ENCODE measurements around the gene ACOT12.
"Not testable (repeated sequence)": the region's sequence is repeated elsewhere in the genome, so short reads cannot be mapped to it uniquely, and the experiment has no call there.

ACOT12 gene

DNA sequence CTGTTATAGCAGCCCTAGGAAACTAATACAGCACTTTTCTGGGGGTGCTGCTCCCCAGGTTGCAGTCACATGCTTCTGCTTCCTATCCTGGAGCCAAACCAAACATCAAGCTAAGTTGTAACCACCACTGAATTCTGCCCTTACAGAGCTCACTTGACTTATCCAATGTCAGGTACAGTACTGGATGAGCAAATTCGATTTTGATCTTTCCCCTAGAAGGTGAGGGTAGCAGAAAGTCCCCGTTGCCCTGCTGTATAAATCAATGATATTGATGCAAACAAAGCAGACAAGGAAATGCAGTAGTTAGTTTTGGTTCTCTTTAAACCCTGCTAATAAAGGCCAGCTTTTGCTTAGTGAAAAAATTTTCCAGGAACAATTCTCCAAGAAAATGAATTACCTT is 56.1 kb downstream of the ACOT12 start:
- no peak for DNase-seq

DNA sequence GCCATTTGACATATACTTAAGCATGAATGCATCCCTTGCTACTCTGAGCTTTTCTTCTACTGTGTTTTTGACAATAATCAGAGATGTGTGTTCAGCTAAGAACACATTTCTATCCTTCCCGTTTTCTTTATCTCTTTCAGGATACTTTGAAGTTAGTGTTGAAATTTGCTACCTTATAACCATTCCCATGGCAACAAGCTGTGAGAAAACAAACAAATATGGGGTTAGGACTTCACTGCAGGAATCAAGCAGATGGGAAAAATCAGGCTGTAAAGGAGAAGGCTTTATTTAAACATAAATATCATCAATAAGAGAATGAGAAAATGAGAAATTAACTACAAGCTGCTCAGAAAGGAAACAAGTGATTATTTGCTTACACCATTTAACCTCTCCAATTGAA is 57.4 kb downstream of the ACOT12 start:
- no peak for DNase-seq

DNA sequence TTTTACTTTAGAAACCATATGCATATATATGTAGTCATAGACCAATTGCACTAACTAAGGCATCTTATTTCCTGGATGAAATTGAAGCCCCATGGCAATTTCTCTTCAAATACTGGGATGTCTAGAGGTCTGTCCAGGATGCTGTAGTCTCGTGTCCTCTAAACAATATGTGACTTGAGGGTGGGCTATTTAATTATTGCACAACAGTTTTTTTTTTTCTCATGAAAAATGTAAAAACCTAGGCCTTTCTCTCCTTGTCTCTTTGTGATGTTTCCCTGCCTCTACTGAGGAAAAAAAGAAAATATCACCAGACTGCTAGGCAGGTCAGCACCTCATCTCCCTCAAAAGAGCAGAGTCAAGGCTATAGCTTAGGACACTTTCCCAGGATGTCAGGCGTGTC is 58.0 kb downstream of the ACOT12 start:
- no peak for DNase-seq

DNA sequence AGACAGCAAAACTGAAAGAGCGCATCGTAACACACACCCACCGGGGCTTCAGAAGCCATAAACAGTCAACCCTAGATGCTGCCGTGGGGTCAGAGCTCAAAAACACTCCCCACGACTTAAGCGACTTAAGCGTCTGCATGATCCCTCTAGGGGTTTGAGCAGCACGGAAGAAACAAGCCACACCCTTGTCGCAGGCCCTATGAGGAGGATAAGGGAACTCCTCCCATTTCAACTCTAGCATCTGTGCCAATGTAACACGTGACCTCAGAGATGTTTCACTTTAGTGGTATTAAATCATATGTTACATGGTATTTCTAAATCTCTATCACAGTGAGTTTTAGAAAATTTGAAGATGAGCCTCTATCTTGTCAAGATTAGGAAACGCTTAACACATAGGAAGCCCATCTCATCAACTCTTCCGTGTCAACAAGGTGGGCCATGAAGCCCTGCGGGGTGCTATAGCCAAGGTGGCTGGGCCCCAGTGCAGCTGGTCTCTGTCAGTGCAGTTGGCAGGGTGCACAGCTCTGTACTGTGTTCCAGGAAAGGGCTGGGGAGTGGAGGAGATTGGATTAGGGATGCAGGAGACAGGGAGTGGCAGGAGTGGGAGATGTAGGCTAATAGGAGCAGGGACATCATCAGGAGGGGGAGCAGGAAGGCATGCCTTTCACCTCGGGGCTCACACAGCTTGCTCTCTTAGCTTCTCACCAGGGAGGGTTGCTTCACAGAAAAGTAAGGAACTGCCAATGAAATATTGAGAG is 59.5 kb downstream of the ACOT12 start:
- DNase-seq = peak; percentile 22

DNA sequence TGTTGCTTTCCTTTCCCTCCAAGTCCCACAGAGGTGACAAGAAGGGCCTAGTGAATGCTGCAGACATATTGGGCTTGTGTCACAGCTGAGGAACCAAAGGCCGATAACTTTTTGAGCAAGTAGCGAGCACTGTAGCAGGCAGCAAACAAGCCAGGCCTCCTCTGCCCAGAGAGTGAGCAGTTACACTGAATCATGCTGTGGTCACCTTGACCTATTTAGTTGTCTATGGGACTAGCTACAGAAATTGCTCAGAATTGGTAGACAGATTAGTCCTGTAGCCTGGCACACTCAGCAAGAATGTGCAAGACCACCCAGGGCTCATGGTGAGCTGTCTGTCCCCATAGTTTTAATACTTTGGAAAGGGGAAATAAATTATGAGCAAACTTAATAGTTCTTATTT is 67.4 kb downstream of the ACOT12 start:
- no peak for DNase-seq

DNA sequence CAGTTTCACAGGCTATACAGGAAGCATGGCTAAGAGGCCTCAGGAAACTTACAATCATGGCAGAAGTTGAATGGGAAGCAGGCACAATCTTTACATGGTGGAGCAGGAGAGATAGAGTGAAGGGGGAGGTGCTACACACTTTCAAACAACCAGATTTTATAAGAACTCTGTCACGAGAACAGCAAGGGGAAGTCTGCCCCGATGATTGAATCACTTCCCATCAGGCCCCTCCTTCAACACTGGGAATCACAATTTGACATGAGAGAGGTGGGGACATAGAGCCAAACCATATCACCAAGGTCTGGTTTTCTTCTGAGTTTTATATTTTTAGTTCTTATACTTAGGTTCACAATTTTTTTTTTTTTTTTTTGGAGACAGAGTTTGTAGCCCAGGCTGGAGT is 76.4 kb downstream of the ACOT12 start:
- no peak for DNase-seq

DNA sequence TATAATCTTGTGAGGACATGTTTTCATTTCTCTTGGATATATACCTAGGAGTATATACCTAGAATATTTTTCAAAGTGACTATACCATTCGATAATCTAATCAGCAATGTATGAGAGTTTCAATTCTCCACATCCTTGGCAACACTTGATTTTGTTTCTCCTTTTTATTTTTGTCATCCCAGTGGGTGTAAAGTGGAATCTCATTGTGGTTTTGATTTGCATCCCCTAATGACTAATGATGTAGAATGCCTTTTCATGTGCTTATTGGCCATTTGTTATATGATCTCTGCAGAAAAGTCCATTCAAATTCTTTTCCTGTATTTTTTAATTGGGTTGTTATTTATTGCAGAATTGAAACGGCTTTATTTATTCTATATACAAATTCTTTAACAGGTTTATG is 77.4 kb downstream of the ACOT12 start:
- no peak for DNase-seq

DNA sequence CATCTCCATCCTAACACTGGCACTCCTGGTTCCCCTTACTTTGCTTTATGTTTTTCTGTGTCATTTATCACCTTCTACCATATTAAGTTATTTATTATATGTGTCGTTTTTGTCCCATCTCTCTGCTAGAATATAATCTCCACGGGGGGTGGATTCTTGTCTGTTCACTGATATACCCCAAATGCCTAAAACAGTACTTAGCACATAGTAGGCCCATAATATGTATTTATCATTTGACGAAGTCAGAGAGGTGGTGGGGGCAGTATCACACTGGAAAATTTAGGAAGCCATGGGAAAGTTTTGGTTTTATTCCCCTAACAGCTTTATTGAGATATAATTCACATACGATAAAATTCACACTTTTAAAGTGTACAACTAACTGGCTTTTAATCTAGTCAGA is 78.1 kb downstream of the ACOT12 start:
- DNase-seq = no peak

DNA sequence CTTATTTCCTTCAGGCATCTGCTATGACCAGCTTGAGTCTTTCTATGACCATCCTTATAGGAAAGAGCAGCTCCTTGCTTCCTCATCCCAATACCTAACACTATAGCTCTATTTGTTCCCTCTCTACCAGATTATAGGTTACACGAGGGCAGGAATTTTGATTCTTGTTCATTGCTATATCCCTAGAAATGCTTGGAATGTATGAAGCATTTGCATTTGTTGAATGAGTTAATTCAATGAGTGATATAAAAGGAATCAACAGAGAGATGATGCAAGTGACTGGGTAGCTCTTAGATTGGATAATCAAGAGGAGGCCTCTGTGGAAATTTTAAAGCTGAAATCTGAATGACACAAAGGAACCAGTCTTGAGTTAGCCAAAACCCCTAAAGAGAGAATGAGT is 78.6 kb downstream of the ACOT12 start:
- DNase-seq = no peak

DNA sequence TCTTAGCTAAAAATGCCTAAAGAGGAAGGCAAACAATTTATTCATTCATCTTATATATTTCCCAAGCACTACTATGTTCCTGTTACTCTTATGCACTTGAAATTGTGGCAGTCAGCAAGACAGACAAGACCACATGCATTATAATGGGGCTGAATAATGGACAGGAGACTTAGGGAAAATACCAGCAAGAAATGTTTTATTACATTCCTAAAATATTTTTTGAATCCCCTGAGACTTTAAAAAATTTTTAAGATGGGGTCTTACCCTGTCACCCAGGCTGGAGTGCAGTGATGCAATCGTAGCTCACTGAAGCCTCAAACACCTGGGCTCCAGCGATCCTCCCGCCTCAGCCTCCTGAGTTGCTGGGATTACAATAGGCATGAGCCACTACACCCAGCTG is 79.4 kb downstream of the ACOT12 start:
- DNase-seq = no peak

DNA sequence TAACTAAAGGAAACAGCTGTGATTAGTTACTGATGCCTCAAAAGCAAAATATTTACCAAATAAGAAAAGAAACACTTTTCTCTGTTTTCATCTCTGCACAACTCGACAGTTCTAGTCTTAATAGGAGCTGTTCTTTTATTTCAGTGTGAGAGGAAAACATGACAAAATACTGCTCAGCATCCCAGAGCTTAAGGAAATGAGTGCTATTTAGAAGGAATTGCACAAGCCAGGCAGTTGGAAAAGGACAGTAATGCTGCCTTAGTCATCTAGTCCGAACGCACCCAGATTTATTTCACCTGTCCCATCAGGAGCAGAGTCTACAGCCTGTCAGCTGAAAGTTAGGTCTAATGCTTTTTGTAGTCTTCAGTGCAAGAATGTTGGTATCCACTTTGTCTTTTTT is 80.2 kb downstream of the ACOT12 start:
- DNase-seq = no peak

DNA sequence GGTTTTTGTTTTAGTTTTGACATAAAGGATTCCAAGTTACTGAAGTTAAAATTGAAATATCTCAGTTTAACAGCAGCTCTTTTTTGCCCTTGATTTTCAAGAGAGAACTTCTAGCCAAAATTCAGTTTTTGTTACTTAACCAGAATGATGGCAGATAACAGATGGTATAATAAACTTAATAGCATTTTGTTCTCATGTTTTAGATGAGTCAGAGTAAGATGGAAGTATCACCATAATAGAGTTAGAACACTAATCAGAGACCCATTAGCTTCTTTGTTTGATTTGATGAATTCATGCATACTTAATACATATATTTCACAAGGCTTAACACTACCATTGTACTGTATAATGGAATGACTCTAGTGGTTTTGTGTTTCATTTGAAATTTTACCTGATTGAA is 80.7 kb downstream of the ACOT12 start:
- DNase-seq = no peak

DNA sequence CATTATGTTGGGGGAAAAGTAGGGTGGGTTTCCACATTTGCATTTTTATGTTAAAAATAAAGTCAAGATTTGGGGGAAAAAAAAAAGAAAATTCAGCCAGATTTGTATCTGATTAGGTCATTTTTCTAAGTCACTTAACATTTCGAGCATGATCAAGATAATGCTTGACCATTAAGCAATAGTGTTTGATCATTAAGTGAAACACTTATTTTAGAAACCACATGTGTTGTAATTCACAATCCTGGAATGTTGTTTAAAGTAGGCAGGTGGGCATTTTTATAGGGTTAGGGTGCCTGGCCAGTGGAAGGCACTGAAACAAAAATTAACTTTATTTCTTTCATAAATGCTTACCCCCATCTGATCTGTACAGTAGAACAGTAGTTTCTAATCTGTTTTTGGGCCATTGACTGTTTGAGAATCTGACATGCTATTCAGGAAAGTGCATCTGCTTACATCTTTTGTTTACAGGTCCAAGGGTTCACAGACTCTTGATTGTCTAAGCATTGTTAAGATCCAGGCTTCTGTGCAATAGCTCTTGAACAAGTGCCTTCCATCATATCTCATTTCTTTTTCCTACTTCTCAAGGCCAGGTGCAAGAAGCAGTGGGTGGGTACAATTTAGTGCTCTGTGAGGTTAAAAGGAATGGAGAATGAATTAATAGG is 83.4 kb downstream of the ACOT12 start:
- DNase-seq = no peak

DNA sequence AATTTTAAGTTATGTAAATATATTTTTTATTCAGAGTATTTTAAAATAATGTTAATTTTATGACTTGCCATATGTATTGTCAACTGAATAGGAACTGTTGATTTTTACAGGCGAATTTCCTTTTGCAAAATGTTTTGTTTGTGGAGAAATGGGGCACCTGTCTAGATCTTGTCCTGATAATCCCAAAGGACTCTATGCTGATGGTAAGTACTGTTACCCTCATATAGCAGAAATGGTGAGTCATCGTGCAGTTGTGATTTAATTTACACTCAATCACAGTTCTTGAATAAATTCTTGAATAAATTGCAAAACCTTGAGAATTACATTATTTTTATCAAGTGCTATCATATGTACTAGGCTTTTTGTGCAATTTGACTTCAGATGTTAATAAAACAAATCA is 85.1 kb downstream of the ACOT12 start:
- no peak for DNase-seq

DNA sequence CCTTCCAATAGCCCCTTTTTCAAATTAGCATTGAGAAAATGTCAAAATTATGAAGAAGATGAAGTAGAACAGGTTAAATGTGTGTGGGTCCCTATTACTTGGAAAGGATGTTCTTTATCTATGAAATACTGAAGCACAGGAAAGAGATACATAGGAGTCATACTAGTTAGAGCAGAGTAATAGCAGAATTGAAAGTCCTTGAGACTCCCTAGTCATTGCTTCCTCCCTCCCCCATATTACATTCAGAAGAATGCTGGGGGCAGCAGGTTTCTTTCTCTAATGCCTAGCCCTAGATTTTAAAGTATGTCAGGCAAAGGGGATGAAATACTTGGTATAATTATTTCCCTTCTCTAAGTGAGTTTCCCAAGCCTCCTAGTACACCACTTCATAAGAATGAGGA is 88.1 kb downstream of the ACOT12 start:
- no peak for DNase-seq

DNA sequence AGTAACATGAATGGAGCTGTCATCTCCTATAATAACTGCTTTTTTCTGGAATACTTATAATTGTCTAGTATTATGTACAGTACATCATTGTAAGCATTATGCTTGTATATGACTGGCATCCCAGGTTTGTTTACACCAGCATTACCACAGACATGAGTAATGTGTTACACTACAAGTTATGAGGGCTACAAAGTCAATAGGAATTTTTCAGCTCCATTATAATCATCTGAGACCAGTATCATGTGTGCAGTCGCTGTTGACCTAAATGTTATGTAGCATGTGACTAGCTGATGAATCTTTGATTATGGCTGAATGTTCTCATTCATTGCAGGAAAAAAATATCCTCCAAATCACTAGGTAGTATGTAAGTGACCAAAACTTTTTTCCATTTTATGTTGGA is 90.4 kb downstream of the ACOT12 start:
- DNase-seq = no peak

DNA sequence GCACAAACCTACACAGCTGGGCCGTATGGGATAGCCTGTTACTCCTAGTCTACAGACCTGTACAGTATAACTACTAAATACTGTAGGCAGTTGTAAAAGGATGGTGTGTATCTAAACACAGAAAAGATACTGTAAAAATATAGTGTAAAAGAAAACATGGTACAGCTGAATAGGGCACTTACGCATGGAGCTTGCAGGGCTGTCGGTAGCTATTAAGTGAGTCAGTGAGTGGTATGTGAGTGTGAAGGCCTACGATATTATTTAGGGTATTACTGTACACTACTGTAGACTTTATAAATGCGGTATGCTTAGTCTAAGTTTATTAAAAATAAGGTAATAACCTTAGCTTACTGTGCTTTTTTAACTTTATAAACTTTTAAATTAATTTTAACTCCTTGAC is 91.3 kb downstream of the ACOT12 start:
- no peak for DNase-seq

DNA sequence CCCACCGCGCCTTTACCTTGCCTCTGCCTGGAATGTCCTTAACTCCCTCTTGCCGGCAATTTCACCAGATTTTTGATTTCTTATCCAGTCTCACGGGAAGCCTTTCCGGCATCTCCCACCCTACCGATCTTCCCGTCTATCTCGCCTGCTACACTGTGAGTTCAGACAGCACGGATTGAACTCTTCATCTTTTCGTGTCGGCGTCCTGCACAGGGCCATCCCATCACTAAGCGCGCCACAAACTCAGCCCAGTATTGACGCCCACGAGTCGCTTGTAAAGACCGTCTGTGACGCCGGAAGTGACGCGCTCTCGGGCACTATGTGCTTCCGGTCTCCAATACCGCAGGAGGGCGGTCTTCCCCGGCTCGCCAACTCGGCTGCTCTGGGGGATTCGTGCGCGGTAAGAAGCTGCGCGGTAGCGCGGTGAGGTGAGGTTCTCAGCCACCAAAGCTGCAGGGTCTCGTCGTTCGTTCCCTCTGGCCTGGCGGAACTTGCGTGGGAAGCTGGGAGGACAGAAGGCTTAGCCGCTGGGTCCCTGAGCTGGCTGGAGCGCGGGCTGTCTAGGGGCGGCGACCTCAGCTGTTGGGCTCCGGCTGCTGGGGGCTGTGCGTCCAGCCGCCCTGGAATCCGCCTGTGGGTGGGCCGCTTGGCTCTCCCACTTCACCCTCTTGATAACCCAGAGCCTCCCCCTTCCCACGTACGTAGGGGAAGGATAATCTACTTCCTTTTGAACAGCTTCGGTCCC is 92.5 kb downstream of the ACOT12 start, which contains the start of gene ZCCHC9:
TSS of gene ZCCHC9 (plus strand) at position 317 of the 745 bp plus-strand sequence. CDS start 3,171 bp downstream, outside the sequence.
- DNase-seq = peak; percentile 98

DNA sequence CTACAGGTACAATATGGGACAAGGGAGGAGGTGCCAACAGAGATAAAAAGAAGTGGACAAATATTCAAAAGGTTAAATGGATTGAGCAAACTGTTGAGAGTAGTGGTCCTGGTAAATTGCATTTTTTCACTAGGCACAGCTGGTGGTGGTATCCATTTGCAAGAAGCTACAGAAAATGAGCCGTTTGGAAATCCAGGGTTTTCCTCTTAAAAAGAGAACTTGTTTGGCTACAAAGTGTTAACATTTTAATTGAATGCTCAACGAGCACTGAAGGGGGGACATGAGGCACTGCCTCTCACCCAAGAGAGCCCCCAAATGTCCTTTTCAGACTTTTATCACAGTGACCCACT is 93.0 kb downstream of the ACOT12 start:
- peak; percentile 40 for DNase-seq

DNA sequence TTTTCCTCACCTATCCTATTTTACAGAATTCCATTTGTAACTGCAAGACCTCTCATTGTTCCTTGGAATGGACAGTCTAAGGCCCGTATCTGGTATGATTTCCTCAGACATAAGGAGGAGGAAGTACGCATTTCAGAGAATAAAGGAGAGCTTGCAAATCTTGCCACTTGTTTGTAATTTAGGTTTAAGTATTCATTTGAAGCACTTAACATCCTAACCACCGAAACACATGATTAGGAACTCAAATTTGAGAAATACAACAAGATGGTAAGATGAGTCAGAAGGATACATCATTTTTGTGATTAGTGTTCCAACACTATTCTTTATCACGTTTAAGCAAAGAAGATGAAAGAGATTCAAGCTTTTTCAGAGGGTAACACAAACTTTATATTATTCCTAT is 96.4 kb downstream of the ACOT12 start:
- no peak for DNase-seq

DNA sequence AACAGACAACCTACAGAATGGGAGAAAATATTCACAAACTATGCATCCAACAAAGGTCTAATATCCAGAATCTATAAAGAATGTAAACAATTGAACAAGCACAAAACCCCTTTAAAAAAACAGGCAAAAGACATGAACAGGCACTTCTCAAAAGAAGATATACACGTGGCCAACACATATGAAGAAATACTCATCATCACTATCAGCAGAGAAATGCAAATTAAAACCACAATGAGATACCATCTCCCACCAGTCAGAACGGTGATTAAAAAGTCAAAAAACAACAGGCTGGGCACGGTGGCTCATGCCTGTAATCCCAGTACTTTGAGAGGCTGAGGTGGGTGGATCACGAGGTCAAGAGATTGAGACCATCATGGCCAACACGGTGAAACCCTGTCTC is 99.9 kb downstream of the ACOT12 start:
- not testable (repeated sequence) for DNase-seq

DNA sequence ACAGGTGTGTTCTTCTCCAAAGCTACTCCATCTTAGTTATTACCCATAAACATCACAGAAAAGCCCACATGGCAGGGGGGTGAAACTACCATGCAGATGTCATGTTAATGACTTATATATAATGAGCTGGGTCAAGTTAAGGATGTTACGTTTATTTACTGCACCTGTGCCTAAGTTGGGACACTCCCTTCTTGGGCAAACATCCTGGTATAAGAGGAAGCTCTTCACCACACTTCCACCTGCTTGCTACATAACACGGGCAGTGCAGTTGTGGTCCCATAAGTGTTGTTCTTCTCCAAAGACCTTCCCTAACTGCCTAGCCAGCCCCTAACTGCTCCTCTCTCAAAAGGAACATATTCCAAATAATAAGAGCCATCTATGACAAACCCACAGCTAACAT is 101.8 kb downstream of the ACOT12 start:
- DNase-seq = no peak

DNA sequence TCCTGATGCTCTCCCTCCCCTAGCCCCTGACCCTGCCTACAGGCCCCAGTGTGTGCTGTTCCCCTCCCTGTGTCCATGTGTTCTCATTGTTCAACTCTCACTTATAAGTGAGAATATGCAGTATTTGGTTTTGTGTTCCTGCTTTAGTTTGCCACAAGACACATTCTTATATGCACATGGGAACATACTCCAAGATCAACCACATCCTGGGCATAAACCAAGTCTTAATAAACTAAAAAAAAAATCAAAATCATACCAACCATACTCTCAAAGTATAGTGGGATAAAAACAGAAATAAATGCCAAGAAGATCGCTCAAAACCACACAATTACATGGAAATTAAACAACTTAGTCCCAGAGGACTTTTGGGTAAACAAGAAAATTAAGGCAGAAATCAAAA is 103.8 kb downstream of the ACOT12 start:
- DNase-seq = no peak

DNA sequence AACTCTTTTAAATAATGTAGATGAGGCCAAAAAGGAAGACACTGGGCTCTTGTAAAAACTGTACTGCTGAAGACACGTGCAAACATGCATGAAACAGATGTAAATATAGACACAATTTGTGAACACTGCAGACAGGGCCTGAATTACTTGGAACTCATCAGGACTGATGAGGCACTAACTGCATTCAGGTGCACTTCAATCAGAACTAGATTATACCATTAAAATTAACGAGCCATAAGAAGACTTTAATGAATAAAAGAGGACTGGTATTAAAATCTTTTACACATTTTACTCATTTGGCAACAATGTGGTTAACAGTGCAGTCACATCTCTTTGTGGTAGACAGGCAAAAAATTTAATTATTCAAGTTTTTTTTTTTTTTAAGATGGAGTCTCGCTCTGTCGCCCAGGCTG is 105.9 kb downstream of the ACOT12 start:
- no peak for DNase-seq

All from hematopoietic multipotent progenitor cell treated with erythropoietin and hydrocortisone succinate and interleukin-3 and kit ligand, for 4 days (in vitro differentiated cells).